ENCODE results near the gene NT5E.

The NT5E gene

DNA sequence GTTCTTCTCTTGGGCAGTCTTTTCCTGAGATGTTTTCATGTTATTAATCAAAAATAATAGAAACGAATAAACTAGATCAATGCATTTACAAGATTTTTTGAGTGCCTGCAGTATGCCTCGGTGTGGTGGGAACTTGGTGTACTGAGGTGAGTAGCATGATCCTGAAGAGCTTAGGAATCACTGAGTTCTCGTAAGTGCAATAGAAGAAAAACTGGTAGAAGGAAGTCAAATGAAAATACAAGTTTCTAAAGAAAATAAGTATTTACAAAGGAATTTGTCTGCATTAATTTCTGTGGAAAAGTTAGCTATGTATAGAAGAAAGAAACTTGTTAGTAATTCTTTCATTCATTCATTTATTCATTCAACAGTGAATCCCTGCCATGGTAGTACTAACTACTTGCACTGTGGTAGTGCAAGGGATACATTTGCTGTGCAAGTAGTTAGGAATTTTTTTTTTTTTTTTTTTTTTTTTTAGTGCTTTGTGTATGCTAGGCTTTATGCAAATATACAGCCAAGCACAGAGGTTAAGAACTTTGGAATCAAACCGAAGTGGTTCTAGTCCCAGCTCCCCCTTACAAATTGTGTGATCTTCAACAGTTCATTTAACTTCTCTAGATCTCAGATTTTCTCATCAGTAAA, 13.9 kb downstream of the NT5E start:
- DNase-seq (ENCODE audit: low read depth), result no peak
- TF ChIP-seq, protein P1, sequence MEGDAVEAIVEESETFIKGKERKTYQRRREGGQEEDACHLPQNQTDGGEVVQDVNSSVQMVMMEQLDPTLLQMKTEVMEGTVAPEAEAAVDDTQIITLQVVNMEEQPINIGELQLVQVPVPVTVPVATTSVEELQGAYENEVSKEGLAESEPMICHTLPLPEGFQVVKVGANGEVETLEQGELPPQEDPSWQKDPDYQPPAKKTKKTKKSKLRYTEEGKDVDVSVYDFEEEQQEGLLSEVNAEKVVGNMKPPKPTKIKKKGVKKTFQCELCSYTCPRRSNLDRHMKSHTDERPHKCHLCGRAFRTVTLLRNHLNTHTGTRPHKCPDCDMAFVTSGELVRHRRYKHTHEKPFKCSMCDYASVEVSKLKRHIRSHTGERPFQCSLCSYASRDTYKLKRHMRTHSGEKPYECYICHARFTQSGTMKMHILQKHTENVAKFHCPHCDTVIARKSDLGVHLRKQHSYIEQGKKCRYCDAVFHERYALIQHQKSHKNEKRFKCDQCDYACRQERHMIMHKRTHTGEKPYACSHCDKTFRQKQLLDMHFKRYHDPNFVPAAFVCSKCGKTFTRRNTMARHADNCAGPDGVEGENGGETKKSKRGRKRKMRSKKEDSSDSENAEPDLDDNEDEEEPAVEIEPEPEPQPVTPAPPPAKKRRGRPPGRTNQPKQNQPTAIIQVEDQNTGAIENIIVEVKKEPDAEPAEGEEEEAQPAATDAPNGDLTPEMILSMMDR (IDR thresholded peaks at IDR 0.05; ENCODE audit: low read depth, low read length, missing control alignments), result no peak
- no peak overlapping the region for H3K4me3 ChIP-seq (ENCODE audit: low read depth, low read length)

DNA sequence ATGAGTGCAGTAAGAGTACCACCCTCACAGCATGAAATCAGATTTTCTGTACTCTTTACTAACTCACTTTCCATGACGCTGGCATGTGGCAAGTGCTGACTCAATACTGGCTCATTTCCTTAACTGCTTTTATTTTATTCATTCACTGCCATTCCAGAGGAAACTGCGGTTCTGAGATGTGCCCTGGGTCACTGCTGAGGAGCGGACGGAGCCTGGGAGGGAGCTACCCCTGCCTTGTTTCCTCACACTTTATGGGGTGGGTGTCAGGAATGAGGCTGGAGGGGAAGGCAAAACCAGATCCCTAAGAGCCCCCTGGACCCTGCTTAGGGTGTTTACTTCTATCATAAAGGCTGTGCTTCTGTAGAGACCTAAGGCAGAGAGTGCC, 14.4 kb downstream of the NT5E start:
- no peak for DNase-seq (ENCODE audit: low read depth)
- TF ChIP-seq, protein P1 (IDR thresholded peaks at IDR 0.05; ENCODE audit: low read depth, low read length, missing control alignments), result no peak
- no peak overlapping the region for H3K4me3 ChIP-seq (ENCODE audit: low read depth, low read length)

DNA sequence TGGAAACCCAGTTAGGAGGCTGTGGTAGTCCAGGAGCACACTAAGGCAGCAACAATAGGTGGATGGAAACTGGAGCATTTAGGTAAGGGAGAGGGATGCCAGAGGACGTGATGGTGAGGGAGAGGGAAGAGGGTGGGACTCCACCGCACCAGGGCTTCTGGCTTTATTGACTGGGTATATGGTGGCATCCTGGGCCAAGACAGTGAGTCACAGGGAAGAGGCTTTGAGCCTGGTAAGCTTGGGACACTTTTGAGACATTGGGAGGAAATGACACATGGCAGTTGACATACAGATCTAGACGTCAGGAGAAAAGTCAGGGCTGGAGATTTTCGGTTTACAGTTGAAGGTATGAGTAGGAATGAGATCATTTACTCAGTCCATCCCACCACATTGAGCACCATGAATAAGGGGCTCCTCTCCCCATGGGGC, 14.9 kb downstream of the NT5E start:
- TF ChIP-seq, protein P1 (IDR thresholded peaks at IDR 0.05; ENCODE audit: low read depth, low read length, missing control alignments), result no peak
- no peak for DNase-seq (ENCODE audit: low read depth)
- H3K4me3 ChIP-seq (ENCODE audit: low read depth, low read length), result no peak overlapping the region

DNA sequence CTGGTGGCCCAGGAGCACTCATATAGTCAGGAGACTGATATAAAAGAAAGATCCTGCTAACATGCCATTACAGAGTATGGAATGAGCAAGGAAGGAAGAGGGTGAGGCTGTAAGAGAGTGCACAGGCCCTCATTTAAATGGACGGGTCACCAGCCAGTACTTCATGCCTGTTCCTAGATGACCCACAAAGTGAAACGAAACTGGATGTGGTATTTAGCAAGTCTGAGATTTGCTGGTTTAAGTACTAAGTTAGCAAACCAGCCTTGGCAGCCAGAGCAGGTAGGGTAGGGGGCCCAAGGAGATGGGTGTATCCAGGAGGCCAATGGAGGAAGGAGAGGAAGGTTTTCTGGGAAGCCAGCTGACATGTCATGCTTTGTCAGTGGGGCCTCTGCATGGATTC, 15.9 kb downstream of the NT5E start:
- no peak overlapping the region for H3K4me3 ChIP-seq (ENCODE audit: low read depth, low read length)
- DNase-seq (ENCODE audit: low read depth), result no peak
- TF ChIP-seq, protein P1 (IDR thresholded peaks at IDR 0.05; ENCODE audit: low read depth, low read length, missing control alignments), result no peak

DNA sequence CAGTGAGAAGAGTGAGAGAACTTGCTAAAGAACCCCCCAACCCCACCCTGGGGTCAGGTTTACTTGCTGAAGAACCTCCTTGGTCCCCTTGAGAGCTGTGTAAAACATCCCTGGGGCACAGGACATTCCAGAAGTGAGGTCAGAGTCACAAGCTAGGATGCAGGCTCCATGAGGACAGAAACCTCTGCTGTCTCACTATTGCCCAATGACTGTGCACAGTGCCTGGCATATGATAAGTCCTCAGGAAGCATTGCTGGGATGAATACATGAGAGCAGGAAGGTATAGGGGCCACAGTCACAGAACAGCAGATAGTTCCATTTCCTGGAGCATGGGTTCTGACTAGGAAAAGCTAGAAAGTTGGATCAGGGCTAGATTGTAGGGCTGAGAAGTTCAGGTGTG, 18.4 kb downstream of the NT5E start:
- no peak for DNase-seq (ENCODE audit: low read depth)
- TF ChIP-seq, protein P1 (IDR thresholded peaks at IDR 0.05; ENCODE audit: low read depth, low read length, missing control alignments), result no peak
- H3K4me3 ChIP-seq (ENCODE audit: low read depth, low read length), result no peak overlapping the region

DNA sequence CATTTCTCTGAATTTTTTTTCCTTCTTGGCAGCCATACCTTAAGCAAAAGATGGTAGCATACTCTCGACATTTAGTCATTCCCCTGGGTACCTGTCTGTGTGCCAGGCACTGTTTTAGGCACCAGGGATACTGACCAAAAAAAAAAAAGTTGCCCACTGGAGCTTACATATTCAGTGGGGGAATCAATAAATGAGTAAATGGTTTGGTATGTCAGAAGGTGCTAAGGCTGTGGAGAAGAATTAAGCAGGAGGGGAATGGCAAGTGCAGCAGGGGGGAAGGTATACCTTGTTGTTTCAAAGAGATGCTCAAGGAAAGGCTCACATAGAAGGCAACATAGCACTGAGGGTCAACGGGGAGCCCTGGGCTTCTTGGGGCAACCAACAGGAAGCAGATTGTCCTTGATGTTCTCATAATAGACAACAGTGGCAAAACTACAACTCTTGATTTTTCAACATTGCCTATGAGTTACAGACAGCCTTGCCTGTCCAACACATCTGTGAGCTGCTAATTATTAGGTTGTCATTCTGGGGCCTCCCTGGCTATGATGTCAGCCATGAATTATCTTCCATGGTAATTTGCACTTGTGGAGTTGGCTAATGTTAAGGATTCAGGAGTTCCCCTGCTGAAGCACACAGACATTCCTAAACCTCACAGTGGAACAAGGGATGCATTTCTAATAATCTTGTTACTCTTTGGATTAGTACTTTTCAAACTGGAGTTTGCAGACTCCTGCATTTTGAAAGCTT, 19.6 kb downstream of the NT5E start:
- no peak overlapping the region for H3K4me3 ChIP-seq (ENCODE audit: low read depth, low read length)
- TF ChIP-seq, protein P1 (IDR thresholded peaks at IDR 0.05; ENCODE audit: low read depth, low read length, missing control alignments), result no peak
- DNase-seq (ENCODE audit: low read depth), result no peak

DNA sequence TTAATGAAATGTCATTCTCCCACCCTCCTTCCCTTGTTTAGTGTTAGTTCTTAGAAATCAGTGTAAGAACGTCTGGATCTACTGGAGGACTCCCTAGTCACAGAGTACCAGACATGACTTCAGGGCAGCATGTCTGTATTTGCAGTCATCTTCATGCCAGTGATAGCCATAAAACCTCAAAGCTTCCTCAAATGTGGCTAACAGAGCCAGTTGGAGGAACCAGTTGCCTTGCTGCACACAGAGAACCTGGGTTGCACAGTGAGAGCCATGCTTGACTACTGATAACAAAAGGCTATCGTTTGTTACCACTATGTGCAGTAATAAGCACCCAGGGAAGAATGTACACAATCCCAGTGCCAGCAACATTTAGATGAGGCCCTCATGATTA, 20.1 kb downstream of the NT5E start:
- no peak for DNase-seq (ENCODE audit: low read depth)
- TF ChIP-seq, protein P1 (IDR thresholded peaks at IDR 0.05; ENCODE audit: low read depth, low read length, missing control alignments), result no peak
- no peak overlapping the region for H3K4me3 ChIP-seq (ENCODE audit: low read depth, low read length)
